Stimulated activated CD4-positive, alpha-beta T cell treated with anti-CD3 and anti-CD28 coated beads, Interleukin-15, amount 100 ng/mL, for 24 hours (primary cell): Measurements from ENCODE around the gene SLC6A17.

Experiments
- DNase-seq: peaks from one replicate; pipeline ENCODE4 v3.0.0-alpha.2; 2020

The SLC6A17 gene

DNA sequence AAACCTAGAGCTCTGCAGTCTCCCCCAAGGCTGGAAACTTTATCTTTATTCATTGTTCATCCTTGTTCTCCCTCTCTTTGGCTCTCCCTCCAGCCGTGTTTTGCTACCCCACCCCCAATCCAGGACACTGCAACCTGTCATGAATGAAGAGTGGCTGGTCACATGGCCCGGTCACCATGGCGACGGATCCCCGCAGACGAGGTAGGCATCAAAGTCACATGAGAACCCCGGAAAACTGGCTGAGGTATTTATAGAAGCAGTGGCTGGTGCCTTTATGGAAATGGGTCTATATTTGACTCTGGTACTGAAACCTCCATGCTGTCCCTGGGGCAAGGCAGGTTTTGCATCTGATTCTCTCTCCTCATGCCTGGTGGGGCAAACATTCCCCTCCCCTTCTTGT, 13.4 kb upstream of the SLC6A17 start:
- DNase-seq: peak; percentile 48

DNA sequence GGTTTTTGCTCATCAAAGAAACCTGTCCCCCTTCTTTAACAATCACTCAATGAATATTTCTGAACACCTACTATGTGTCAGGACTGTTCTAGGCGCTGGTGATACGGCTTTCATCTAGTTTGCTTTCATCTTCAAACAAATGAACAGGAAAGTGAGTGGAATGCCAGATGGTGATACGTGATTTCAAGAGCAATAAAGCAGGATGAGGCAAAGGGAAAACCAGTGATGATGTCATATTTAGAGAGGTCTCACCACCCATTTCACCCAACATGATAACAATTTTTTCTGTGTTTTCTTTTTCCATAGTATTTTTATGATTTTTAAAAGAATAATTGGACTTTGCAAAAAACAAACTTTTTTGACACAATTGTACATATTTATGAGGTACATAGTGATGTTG, 11.3 kb upstream of the SLC6A17 start:
- no peak for DNase-seq

DNA sequence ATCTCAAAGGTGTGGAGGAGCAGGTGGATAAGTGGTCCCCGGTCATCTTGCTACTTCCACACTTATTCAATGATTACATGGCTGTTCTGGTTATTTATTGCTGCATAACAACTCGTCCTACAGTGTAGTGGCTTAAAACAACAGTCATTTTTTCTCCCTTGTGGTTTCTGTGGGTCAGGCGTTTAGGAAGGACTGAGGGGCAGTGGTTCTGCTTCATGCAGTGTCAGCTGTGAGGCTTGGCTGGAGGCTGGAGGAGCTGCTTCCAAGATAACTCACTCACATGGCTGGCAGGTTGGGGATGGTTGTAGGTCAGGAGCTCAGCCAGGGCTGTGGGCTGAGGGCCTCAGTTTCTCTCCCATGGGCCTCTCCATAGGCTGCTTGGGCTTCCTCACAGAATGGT, 5.9 kb upstream of the SLC6A17 start:
- no peak for DNase-seq

DNA sequence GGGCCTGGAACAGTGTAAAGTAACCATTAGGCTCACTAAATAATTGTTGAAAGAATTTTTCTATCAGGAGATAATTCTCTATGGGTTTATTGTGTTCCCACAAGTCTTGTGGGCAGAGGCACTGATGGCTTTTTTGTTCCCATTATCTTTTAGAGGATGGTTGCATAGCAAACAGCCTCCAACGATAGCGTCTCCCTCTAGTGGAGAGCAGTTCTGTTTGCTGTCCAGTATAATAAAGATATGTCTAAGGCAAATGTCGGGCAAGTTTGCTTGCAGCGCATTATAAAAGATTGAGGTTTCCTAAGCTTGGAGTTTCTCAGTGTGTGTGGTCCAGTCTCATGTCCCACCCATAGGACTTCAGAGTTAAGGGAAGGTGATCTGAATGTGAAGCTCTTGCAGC, 1.3 kb upstream of the SLC6A17 start:
- no peak for DNase-seq

DNA sequence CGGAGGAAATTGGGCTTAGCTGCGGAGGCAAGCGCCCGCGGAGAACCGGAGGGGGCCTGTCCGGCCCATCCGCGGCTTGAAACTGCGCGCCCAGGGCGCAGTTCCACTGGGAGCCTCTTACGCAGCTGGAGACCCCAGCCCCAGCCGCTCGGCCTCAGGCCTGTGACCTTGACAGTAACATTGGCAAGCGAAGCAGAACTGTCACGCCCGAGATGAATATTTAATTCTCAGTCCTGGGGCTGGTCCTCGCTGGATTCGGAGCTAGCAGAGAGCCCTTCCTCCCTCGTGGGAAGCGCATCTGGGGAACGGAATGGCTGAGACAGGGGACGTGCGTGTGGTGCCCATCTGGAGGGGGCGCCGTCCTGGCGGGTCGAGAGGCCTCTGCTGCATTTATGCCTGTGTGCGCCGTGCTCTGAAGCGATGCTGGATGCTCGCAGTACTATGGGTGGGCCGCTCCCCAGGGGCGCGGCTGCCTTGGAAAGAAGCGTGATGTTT, 928 bp downstream of the SLC6A17 start:
- no peak for DNase-seq

DNA sequence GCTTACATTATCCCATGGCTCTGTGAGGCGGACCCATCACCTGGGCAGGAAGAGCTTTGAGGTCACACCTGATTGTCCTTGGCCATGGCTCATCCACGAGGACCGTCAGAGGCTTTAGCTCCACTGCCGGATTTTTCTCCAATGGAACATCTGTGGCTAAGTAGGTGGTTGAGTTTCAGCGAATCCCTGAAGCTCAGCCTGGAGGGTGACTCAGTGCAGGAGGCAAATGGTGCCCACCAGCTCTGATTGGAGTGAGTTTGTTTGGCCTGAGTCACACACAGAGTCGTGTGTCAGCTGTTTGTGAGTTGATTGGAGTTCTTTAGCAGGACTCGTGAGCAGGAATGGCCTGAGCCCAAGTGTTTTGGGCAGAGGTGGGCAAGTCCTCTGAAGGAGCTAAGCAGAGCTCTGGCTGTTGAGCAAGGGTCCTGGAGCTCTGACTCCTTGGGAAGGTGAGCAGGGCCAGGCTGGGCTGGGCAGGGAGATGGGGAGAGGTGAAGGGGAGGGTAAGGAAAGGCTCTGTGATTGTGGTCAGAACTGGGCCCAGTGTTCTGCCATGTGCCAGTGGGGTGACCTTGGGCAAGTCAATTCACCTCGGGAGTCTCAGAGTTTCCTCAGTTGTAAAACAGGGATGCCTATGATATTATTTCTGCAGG, 2.0 kb downstream of the SLC6A17 start:
- DNase-seq: no peak

DNA sequence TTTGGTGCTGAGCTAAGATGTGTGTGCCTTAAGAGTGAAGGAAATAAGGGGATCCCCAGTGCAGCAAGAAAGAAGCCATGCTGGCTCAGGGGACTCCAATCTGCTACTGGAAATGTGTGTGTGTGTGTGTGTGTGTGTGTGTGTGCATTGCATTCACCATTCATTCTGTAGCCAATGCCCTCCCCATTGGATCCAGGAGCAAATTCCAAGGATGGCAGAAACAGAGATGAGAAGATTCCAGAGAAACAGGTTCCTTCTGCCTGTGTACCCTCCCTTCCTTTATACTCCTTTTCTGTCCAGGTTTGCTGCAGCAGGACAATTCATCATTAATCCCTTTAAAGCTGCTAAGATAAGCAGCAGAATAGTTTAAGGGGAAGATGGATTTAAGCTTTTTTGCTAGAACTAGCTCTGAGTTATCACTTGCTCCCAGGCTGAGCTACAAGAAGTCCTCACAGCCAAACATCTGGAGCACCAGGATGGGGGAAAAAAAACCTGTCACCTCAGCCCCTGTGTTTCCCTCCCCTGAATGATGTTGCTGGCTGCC, 3.2 kb downstream of the SLC6A17 start:
- DNase-seq: no peak

DNA sequence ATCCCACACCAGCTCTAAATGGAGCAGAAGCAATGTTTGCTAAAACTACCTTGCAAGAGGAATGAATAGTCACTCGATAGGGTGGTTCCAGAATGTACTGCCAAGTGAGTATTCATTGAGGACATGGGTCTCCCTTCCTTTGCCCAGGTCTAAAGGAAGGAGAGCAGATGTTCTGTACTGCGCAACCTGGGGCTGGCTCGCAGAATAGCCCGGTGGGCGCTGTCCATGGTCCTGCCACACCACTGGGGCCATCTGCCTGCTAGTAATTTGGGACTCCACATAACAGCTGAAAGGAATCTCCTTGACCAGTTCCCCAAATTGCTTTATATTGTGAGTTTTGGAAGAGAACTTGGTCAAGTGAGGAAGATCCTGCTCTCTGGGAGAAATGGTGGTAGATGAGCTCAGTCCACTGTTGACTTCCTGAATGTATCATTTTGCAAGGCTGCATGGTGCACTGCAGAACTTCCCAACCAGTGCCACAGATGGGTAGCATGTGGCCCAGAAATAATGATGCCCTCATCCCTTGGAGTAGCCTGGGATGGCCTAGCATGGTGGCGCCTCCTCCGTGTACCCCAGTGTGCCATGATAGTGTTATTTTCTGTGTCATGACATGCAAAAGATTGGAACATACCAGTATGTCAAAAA, 5.7 kb downstream of the SLC6A17 start:
- DNase-seq: peak; percentile 59

DNA sequence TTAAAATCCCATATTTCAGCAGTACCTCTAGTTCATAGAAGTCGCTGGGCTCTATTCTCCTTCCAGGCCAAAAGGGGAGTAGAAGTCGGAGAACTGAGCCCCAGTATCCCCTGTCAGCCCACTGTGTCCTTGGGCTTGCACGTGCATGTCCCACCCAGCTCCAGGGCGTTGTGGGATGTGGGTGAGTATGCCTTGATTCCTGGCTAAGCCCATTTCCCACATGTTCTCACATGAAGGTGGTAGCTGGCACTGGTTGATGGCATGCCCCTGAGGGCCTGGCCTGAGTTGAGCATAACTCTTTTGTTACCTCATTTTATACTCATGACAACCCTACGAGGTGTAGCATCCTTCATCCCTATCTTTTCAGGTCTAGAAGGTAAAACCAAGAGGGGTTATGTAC, 8.0 kb downstream of the SLC6A17 start:
- no peak for DNase-seq

DNA sequence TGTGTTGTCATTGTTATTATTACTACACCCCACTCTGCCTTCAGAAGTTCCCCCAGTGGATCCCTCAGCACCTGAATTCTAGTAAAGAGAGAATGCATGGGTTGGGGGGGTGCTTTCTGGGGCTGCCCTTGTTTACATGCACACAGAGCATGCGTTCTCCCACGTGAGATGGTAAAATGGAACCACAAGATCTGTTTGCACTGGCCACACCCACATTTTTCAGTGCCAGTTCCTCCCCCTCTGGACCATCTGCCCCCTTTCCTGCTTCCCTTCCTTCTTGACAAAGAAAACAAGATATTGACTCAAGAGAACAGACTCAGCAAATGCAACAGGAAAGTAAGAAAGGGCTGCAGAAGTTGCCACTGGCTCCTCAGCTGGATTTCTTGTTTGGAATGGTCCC, 8.9 kb downstream of the SLC6A17 start:
- DNase-seq: no peak

DNA sequence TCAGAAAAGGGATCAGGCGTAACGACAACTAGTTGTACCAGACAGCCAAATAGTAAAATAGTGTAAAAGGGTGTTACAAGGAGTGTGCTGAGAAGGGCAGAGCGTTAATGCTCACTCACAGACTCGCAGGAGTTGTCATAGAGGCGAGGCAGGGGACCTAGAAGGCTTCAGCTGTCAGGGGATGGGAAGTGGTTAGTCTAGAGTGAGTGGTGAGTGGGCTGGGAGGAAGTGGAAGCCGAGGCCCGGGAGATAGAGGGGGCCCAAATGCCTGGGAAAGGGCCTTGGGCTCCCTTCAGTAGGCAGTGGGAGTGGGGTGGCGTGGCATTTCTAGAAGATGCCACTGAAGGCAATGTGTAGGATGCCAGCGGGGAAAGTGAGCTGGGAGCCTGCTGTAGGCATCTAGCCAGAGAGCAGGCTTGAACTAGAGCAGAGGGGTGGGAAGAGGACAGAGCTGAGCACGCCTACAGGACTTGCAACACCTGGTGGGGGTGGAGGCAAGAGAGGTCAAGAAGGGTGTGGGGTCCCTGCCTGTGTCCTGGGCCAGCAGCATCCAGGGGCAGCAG, 10.3 kb downstream of the SLC6A17 start:
- no peak for DNase-seq

DNA sequence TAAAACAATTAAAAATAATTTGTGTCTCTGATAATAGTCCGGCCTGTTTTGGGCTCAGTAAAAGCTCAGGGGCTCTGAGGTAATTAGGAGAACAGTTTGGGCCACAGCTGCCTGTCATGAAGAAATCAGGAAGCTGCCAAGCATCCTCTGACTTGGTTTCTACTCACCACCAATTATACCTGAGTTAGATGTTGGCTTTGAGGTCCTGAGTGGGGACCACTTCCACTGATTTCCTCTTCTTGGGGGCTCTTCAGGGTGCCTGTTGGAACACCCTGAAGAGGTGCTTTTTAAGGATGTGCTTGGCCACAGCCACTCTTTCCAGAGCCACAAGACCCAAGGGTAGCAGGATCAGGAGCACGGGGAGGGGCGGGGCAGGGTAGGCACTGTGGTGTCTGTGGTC, 10.9 kb downstream of the SLC6A17 start:
- no peak for DNase-seq

DNA sequence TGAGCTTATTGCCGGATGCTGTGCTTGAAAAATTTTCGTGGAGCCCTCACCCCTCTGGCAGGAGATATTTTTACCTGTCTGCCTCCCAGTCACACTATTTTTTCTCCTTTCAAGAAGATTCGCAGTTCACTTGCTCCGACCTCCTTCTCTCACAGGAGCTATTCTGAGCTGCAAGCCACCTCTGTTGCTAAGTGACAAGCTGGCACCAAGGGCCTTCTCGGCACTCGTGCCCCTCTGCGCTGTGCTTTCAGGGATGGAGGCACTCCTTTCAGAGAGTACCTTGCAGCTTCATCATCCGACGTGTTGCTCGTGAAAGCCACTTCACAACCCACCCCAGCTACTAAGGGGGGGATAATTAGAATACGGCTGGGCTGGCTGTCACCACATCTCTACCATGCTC, 11.6 kb downstream of the SLC6A17 start:
- no peak for DNase-seq

DNA sequence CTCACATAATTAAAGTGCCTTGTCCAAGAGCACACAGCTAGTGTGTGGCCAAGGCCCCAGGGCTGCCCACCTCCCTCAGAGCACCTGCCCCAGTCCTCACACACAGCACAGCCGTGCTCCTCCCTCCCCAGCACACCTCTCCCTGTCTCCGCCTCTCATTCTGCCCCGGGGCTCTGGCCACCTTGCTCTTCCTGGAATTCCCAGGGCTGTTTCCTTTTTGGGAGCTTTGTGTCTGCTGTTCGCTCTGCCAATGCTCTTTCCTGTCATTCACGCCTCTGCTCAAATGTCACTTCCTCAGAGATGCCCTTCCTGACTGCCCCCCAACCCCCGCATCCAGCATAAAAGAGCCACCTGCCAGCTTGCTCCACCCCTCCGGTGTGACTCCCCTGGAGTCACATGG, 13.3 kb downstream of the SLC6A17 start:
- no peak for DNase-seq

DNA sequence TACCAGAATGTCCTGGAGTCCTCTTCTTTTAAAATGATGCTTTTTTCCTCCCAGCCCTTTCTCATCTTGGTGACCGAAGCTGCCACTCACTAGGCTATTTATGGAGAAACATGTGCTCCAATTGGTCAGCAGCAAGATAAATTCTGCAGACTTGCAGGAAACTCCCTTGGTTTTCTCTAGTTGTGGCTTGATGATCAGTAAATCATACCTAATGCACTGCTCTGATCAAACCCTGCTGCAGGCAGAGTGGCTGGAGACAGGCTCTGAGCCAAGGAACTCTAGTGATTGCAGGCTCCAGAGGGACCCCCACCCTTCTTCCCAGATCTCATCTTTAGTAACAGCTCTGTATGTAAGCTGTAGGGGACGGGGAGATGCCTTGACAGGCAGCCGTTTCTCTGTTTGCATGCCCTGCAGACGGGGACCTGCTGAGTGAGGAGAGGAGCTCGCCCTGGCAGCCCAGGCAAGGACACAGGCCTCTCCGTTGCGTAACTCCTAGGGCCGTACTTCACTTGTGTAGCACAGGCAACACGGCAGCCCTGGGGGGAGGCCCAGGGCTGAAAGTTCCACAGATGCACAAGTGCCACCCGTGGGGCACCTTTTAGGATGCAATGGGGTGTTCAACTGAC, 14.5 kb downstream of the SLC6A17 start:
- no peak for DNase-seq

DNA sequence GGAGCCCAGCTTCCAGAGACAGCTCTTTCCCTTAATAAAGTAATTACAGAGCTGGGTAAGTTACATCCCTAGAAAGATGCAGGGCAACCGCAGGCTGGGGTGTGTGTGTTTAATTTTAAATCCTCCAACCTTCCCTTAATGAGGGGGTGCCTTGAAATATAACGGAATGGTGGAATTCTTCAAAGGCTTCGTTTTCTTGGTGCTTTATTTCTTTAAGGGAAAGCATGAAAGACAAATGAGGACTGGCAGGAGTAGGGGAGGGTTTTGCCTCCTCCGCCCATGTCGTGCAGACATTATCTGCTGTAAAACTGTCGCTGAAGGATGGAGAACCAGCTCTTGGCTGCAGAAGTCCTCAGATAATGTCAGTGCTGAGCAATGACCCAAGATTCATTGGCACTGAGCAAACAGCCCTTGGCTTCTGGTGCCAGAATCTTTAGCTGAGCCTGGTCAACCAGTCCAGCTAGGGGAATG, 15.5 kb downstream of the SLC6A17 start:
- DNase-seq: no peak

DNA sequence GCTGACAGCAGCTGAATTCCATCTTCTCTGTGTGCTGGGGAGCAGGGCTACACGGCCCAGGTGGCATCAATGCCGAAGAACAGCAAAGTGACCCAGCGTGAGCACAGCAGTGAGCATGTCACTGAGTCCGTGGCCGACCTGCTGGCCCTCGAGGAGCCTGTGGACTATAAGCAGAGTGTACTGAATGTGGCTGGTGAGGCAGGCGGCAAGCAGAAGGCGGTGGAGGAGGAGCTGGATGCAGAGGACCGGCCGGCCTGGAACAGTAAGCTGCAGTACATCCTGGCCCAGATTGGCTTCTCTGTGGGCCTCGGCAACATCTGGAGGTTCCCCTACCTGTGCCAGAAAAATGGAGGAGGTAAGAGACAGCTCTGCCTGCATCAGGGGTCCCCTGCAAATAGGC, 16.6 kb downstream of the SLC6A17 start:
- DNase-seq: no peak

DNA sequence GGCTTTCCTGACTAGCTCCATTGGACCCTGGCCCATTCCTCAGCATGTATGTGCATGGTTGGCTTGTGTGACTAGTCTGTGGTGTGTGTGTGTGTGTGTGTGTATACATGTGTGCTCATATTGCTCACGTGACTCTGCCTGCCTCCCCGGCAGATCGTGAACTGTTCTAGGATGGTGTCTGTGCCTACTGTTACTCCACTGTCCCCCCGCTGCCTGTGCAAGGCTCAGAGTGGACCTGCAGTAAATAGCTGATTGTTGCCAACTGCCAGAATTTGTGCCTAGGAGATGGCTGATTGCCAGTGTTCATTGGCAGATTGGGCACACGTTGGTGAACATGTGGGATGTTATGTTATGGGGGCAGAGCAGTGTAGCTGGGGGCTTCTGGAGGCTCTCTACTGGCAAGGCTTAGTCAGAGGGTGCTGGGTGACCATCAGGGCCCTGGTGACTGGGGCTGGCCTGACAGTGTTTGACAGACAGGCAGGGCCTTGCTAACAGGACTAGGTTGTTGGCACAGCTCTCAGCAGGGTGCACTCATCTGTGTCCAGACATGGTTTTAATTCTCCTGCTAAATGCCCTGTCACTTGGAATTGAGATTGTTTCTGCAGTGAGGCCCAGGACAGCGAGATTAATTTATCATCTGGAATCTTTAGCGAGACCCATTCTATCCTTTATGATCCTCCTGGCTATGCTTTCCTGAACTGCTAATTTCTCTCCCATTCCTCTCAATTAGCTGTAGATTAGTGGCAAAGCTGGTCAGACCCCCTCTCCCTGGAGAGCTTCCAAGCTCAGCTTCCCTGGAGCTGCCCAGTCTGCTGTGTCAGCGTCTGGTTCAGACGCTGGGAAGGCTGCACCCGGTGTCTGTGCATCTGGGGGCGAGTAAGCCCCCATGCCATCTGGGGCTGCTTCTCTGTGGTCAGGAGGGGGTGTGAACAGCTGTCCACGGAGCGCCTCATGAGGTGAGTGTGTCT, 20.8 kb downstream of the SLC6A17 start:
- DNase-seq: no peak

DNA sequence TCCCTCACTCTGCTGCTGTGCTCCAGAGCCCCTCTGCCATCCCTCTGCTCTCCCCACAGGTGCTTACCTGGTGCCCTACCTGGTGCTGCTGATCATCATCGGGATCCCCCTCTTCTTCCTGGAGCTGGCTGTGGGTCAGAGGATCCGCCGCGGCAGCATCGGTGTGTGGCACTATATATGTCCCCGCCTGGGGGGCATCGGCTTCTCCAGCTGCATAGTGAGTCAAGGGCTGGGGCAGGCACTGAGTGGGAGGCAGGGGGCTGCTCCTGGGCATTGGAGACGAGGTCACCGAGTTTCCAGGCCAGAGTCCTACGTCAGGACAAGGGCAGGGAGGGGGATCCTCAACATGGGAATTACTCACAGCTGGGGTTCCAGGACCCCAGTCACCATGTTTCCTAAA, 21.7 kb downstream of the SLC6A17 start:
- DNase-seq: no peak

DNA sequence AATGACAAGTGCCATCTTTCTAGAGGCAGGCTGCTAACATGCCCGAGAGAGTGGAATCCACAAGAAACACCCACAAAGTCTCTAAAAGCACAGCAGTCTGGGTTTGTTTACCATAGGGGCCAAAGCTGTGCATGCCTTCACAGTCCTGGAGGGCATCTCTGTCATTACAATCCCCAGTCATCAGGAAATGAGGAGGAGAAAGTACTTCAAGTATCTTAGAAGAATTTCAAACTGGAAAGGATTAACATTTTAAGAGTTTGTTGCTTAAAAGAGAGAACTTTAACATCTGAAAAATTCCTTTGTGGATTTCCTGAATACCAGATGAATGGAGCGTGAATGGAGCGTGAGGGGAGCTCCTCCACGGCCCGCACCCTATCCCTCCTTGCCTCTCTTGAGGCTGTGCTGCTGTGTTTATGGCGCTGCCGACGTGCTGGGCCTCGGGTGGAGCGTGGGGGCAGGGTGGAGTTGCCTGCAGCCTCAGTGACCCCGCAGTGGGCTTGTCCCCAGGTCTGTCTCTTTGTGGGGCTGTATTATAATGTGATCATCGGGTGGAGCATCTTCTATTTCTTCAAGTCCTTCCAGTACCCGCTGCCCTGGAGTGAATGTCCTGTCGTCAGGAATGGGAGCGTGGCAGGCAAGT, 23.3 kb downstream of the SLC6A17 start:
- DNase-seq: no peak

DNA sequence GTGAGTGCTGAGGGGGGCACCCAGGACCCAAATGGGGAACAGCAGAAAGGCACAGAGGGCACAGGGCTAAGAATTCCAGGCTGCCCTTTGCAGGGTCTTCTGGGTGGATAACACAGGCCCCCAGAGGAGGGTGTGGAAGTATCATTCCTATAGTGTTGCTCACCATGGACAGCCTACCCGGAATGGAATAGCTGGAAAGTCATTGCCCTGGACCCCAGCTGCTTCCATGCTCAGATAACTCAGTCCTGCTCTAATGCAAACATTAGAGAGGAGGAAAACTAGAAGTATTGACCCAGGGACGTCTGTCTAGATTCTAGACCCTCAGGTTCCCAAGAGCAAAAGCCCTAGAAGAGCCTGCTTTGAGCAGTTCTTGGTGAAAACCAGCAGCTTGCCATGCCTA, 24.7 kb downstream of the SLC6A17 start:
- DNase-seq: no peak
